ENCODE data around the gene DNAJB1.
A peak's percentile ranks its signal among the peaks of the same experiment; 100 is the strongest.

GRCh38 chr19:14556662-14557188, 38.5 kb upstream of the DNAJB1 start:
- TF ChIP-seq IRF1 (CRISPR knock-in tag; IDR thresholded peaks at IDR 0.05) (no peak), TEAD1 (CRISPR knock-in tag; IDR thresholded peaks at IDR 0.05) (no peak), CTCF (IDR thresholded peaks at IDR 0.05) (peak; percentile 94), ATF2 (CRISPR knock-in tag; IDR thresholded peaks at IDR 0.05; ENCODE audit: borderline replicate concordance, low read depth) (no peak), ATF1 (CRISPR knock-in tag; IDR thresholded peaks at IDR 0.05) (no peak), ATF3 (CRISPR knock-in tag; conservative IDR thresholded peaks at IDR 0.05) (no peak), ZNF396 (CRISPR knock-in tag; IDR thresholded peaks at IDR 0.05; ENCODE audit: borderline replicate concordance) (no peak), PRDM15 (CRISPR knock-in tag; IDR thresholded peaks at IDR 0.05) (no peak), ATF6 (CRISPR knock-in tag; IDR thresholded peaks at IDR 0.05) (no peak), ZBTB21 (CRISPR knock-in tag; IDR thresholded peaks at IDR 0.05; ENCODE audit: borderline replicate concordance) (no peak), JUN (CRISPR knock-in tag; IDR thresholded peaks at IDR 0.05) (no peak)

Measured in WTC11 (cell line).